ENCODE results near the gene NUP107.

The NUP107 gene

DNA sequence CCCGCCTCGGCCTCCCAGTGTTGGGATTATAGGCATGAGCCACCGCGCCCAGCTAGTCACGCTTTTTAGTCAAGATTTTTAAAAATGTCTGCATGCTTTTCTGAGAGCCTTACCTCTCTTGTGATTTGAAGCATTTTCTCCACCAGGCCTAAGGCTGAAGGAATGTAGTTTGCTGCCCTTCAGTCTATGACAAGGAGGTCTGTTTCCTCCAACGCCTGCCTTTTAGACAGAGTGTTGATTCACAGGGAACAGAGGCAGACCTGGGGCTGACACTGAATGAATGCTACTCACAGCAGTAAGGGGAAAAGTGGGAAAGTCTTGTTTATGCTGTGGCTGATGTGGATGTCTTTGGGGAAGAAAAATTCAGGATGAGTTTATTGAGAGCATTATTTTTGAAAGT is 94.0 kb downstream of the NUP107 start:
- TF ChIP-seq, protein P1, sequence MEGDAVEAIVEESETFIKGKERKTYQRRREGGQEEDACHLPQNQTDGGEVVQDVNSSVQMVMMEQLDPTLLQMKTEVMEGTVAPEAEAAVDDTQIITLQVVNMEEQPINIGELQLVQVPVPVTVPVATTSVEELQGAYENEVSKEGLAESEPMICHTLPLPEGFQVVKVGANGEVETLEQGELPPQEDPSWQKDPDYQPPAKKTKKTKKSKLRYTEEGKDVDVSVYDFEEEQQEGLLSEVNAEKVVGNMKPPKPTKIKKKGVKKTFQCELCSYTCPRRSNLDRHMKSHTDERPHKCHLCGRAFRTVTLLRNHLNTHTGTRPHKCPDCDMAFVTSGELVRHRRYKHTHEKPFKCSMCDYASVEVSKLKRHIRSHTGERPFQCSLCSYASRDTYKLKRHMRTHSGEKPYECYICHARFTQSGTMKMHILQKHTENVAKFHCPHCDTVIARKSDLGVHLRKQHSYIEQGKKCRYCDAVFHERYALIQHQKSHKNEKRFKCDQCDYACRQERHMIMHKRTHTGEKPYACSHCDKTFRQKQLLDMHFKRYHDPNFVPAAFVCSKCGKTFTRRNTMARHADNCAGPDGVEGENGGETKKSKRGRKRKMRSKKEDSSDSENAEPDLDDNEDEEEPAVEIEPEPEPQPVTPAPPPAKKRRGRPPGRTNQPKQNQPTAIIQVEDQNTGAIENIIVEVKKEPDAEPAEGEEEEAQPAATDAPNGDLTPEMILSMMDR (IDR thresholded peaks at IDR 0.05; ENCODE audit: insufficient read depth, low read depth, low read length, missing control alignments), result no peak
- DNase-seq (ENCODE audit: low read depth), result peak; percentile 38
- H3K4me3 ChIP-seq (ENCODE audit: low read length), result no peak overlapping the region

DNA sequence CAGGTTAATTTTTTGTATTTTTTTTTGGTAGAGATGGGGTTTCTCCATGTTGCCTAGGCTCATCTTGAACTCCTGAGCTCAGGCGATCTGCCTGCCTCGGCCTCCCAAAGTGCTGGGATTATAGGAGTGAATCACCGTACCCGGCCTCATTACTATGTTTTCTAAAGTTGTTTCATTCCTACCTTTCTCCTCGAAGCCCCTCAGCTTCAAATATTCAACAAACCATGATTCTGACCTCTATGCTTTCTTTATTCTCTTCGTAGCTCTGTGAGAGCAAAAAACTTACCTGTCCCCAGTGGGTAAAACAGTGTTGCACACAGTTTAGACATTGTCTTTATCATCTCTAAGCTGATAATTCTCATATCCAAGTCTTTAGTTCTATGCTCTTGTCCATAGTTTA is 95.0 kb downstream of the NUP107 start:
- TF ChIP-seq, protein P1 (IDR thresholded peaks at IDR 0.05; ENCODE audit: insufficient read depth, low read depth, low read length, missing control alignments), result no peak
- DNase-seq (ENCODE audit: low read depth), result no peak
- H3K4me3 ChIP-seq (ENCODE audit: low read length), result no peak overlapping the region

DNA sequence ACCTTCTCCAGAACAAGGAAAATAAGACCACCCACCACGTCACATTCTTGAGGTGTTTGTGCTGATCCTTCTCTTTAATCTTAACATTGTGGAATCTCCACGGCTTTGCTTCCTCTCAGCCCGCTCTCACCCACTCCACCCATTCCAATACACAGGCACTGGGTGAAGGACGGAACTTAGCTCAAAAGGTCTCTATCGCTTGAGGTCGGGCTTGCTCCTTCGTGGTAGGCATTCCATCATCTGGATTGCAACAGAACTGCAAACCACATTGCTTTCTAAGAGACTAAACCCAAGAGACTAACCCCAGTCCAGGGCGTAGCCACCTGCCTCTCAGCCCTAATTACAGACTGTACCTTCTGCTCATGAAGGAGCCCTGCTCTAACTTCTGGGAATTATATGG is 97.2 kb downstream of the NUP107 start:
- no peak for DNase-seq (ENCODE audit: low read depth)
- TF ChIP-seq, protein P1 (IDR thresholded peaks at IDR 0.05; ENCODE audit: insufficient read depth, low read depth, low read length, missing control alignments), result no peak

DNA sequence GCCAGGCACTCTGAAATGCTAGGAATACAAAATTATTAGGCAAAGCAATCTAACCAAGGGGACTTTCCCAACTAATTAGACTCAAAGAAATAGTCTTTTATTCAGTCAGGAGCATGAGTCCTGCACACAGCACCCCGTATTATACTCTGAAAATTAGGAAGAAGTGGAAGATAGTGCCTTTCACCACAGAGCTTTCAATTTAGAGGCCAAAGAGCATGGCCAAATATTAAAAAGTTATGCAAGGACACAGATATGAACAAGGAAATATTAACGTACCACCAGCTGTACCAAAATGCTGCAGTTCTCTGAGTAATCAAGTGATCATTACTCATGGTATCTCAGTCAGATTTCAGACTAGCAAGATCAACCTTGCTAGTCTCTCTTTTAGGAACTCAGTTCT is 98.6 kb downstream of the NUP107 start:
- peak; percentile 83 for DNase-seq (ENCODE audit: low read depth)
- TF ChIP-seq, protein P1 (IDR thresholded peaks at IDR 0.05; ENCODE audit: insufficient read depth, low read depth, low read length, missing control alignments), result no peak
- H3K4me3 ChIP-seq (ENCODE audit: low read length), result no peak overlapping the region

More for the DNA sequence above, 97.2 kb downstream of the NUP107 start:
- H3K4me3 ChIP-seq (ENCODE audit: low read length), result no peak overlapping the region

DNA sequence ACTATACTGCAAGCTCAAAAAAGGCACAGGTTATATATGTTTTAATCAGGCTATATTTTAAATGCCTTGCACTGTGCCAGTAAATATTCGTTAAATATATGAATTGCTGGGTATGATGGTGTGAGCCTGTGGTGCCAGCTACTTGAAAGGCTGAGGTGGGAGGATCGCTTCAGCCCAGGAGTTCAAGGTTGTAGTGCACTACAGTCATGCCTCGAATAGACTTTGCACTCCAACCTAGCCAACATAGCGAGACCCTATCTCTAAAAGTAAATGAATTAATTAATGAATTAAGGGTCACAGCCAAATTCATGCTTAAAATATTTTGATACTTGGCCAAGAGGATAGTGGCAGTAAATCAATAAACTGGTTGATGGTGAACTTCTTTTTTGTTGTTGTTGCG is 99.0 kb downstream of the NUP107 start:
- no peak overlapping the region for H3K4me3 ChIP-seq (ENCODE audit: low read length)
- TF ChIP-seq, protein P1 (IDR thresholded peaks at IDR 0.05; ENCODE audit: insufficient read depth, low read depth, low read length, missing control alignments), result no peak
- DNase-seq (ENCODE audit: low read depth), result no peak

DNA sequence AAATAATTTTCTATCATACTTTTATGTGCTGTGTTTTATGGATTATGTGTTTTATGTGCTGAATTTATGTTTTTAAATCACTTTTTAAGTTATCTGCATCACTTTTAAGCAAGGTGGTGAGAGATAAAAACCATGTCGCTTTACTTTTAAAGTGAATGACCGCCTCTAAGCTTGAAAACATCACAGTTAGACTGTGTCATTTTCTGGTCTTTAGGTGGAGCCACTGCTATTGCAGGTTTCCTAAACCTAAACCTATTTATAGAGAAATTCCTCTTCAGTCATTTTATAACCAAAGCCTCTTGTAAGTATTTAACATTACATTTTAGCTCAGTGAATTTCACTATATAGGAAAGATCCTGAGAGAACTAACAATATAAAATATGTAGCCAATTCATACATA is 100.2 kb downstream of the NUP107 start:
- TF ChIP-seq, protein P1 (IDR thresholded peaks at IDR 0.05; ENCODE audit: insufficient read depth, low read depth, low read length, missing control alignments), result no peak
- DNase-seq (ENCODE audit: low read depth), result no peak
- no peak overlapping the region for H3K4me3 ChIP-seq (ENCODE audit: low read length)

DNA sequence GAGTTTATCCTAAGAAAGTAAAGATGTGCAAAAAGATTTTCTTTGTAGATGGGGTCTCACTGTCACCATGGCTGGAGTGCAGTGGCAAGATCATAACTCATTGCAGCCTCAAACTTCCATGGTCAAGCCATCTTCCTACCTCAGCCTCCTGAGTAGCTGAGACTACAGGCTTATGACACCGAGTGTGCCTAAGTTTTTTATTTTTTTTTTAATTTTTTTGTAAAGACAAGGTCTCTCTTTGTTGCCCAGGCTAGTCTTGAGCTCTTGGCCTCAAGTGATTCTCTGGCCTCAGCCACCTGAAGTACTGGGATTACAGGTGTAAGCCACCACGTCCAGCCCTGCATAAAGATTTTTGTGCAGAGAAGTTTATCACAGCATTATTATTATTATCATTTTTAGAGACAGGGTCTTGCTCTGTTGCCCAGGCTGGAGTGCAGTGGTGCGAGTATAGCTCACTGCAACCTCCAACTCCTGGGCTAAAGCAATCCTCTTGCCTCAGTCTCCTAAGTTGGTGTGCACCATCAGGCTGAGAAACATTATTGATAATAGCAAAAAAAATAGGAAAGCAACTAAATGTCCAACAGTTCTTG is 101.9 kb downstream of the NUP107 start:
- no peak for DNase-seq (ENCODE audit: low read depth)
- no peak overlapping the region for H3K4me3 ChIP-seq (ENCODE audit: low read length)
- TF ChIP-seq, protein P1 (IDR thresholded peaks at IDR 0.05; ENCODE audit: insufficient read depth, low read depth, low read length, missing control alignments), result no peak
